Stimulated activated CD8-positive, alpha-beta memory T cell treated with anti-CD3 and anti-CD28 coated beads, Interleukin-4, amount 100 ng/mL, for 4 hours (primary cell): Measurements from ENCODE around the gene GOLGA6L10.
"Not testable (repeated sequence)": the region's sequence is repeated elsewhere in the genome, so short reads cannot be mapped to it uniquely, and the experiment has no call there.

Source experiments
- DNase-seq, 2 donors: peaks; one replicate each; pipeline ENCODE4 v3.0.0-alpha.2; 2020; ENCODE audit warnings: low read depth in 2 of 2, low spot score in 1 of 2

The GOLGA6L10 gene

GRCh38 chr15:82319522-82320278 lies 29.6 kb downstream of the GOLGA6L10 start:
- not testable (repeated sequence) for DNase-seq

GRCh38 chr15:82318281-82318680 lies 31.0 kb downstream of the GOLGA6L10 start:
- not testable (repeated sequence) for DNase-seq

GRCh38 chr15:82317516-82317915 lies 31.8 kb downstream of the GOLGA6L10 start:
- DNase-seq = not testable (repeated sequence)

GRCh38 chr15:82317091-82317489 lies 32.2 kb downstream of the GOLGA6L10 start:
- DNase-seq = no peak

DNA sequence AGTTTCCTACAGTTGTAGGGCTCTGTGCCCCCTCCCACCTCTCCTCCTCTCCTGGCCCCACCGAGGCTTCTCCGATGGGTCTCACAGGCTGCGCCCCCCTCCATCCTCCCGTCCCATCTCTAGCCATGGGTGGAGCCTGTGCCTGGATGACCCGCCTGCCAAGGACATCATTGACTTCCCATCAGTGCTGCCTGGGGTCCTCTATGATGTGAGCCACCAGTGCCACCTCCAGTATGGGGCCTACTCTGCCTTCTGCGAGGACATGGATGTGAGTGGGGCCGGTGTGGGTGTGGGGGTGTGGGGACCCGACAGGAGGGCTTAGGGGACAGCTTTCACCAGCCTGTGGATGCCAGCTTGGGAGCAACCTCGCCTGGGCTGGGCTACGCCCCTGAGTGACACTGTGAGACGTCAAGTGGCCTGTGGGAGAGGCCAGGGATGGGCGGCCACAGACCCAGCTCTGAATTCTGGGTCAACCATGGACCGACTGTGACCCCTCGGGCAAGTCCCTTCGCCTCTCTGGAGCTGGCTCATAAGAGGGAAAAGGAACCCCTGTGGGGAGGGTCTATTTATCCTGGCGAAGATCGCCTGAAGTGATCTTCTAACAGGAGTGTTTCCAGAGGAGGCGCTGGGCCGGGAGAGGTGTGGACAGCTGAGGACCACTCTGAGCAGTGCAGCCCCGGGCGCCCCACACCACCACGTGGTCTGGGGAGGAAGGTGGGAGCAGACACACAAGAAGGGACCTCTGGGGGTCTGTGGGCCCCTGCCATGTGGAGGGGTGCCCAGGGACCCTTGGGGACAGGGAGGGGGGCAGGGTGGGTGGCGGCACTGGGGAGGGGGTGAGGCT lies 32.8 kb downstream of the GOLGA6L10 start:
- DNase-seq = not testable (repeated sequence)

- DNase-seq = no peak
Observed at GRCh38 chr15:82315519-82316246, 33.6 kb downstream of the GOLGA6L10 start.

DNA sequence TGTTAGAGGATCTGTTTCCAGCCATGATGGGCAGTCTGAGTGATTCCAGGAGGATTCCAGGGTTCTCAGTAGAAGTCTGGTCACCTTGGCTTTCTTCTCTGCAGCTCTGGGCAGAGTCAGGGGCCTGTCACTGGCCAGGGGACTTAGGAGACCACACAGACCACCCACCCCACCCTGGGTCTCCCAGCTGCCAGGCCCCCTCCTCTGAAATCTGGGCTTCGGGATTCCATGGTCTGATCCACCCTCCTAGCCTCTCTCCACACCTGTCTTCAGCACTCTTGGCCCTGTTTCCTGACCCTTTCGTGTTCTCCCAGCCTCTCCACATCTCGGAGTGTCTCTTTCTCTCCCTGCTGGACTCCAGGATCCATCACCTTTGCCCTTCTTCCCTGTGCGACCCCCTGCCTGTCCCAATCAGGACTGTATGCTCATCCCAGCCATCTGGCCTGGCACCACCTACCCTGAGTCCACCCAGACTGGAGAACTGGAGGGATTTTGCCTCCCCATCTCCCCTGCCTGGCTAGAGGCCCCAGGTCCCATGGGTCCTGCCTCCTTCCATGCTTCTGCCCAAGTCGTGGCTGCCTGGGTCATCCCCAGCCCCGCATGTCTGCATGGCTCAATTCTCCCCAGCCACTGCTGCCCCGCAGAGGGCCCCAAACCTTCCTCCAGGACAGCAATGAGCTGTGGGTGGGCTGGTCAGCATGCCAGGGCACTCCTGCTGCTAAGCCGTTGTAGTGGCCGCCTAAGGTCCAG lies 34.3 kb downstream of the GOLGA6L10 start:
- no peak for DNase-seq

GRCh38 chr15:82313951-82314768 lies 35.1 kb downstream of the GOLGA6L10 start:
- not testable (repeated sequence) for DNase-seq

GRCh38 chr15:82313446-82313845 lies 35.8 kb downstream of the GOLGA6L10 start:
- DNase-seq = no peak

GRCh38 chr15:82312586-82313349 lies 36.5 kb downstream of the GOLGA6L10 start:
- no peak for DNase-seq

DNA sequence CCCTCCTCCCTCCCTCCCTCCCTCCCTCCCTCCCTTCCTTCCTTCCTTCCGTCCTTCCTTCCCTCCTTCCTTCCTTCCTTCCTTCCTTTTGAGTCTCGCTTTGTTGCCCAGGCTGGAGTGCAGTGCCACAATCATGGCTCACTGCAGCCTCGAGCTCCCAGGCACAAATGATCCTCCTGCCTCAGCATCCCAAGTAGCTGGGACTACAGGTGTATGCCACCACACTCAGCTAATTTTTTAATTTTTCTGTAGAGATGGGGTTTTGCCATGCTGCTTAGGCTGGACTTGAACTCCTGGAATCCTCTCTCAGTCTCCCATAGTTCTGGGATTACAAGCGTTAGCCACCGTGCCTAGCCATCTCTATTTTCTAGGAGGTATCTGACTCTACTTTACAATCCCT lies 38.0 kb downstream of the GOLGA6L10 start:
- not testable (repeated sequence) for DNase-seq

DNA sequence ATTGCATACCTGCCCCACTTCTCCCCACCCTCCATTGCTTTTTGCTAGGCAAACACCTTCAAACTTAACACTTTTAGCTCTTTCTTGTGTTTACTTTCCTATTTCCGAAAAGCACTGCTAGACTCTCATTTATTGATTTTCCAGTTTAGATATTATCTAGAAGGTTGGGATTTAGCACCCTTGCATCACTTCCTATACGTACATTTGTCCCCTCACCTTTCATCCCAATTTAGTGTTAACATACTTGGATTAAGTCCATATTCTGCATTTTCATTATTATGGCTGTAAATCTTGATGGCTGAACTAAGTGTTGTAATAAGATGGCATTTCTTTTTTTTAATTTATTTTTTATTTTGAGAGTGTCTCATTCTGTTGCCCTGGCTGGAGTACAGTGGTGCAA lies 39.5 kb downstream of the GOLGA6L10 start:
- no peak for DNase-seq

DNA sequence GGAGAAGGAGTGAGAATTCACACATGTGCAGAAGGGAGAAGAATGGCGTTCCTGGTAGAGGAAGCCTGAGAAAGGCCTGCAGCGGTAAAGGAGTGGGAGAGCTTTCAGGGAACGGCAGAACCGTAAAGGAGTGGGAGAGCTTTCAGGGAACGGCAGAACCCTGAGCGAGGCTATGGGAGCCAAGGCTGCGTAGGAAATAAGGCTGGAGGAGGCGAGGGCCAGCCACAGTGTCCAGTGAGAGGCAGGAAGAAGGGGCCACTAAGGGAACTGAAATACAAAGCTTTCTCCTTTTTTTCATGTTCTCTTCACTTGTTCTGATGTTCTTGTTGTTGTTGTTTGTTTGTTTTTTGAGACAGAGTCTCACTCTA lies 41.6 kb downstream of the GOLGA6L10 start:
- no peak for DNase-seq

- DNase-seq = no peak
Observed at GRCh38 chr15:82306791-82307713, 42.2 kb downstream of the GOLGA6L10 start.

DNA sequence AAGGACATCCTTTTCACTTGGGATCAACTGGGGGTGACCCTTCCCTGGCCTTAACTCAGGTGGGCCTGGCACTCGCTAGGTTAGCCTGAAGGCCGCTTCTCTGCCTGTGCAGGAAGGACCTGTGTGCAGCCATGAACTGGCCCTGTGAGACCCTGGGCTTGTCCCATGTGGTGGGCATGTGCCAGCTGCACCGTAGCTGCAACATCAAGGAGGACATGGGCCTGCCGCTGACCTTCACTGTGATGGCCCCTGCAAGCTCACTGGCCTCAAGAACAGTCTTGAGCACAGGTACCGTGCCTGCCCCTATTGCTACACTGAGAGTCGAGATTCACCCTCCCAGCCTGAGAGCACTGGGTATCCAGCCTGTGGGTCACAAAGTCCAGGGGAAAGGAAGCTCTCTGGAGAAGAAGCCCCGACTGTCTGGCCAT lies 43.6 kb downstream of the GOLGA6L10 start:
- no peak for DNase-seq

- no peak for DNase-seq
Observed at GRCh38 chr15:82304778-82305090, 44.5 kb downstream of the GOLGA6L10 start.

- no peak for DNase-seq
Observed at GRCh38 chr15:82303956-82304777, 45.1 kb downstream of the GOLGA6L10 start.
